ENCODE results near the gene P2RY14. TPM values are rescaled to one million over a fixed set of nuclear protein-coding genes. Genes with fewer than 3 reads are reported as not detected.
A peak's percentile ranks its signal among the peaks of the same experiment; 100 is the strongest.

Gene P2RY14
- total RNA-seq, 2 donors from 2014 or later, result 1.8 TPM; not detected in 1

GRCh38 chr3:151228666-151229040 lies 49.7 kb downstream of the P2RY14 start:
- 61 to 64% methylated on average over 1 of the region's 1 CpG for WGBS, 2 donors
- peaks cover 10% of the 10 kb centered on the region for H3K4me1 ChIP-seq
- DNase-seq (no peak), ATAC-seq (no peak)
- H3K27me3 ChIP-seq, result no peaks in the 10 kb centered on the region
- no peaks in the 10 kb centered on the region for H3K36me3 ChIP-seq (replicated peaks in 1 of 2; ENCODE audit: insufficient read depth in 1 of 2, low read depth in 2 of 2)
- TF ChIP-seq, protein P1, sequence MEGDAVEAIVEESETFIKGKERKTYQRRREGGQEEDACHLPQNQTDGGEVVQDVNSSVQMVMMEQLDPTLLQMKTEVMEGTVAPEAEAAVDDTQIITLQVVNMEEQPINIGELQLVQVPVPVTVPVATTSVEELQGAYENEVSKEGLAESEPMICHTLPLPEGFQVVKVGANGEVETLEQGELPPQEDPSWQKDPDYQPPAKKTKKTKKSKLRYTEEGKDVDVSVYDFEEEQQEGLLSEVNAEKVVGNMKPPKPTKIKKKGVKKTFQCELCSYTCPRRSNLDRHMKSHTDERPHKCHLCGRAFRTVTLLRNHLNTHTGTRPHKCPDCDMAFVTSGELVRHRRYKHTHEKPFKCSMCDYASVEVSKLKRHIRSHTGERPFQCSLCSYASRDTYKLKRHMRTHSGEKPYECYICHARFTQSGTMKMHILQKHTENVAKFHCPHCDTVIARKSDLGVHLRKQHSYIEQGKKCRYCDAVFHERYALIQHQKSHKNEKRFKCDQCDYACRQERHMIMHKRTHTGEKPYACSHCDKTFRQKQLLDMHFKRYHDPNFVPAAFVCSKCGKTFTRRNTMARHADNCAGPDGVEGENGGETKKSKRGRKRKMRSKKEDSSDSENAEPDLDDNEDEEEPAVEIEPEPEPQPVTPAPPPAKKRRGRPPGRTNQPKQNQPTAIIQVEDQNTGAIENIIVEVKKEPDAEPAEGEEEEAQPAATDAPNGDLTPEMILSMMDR (IDR thresholded peaks at IDR 0.05), result no peak
- TF ChIP-seq POLR2A (IDR thresholded peaks at IDR 0.05), result no peak
- H3K9me3 ChIP-seq, result no peaks in the 10 kb centered on the region
- H3K27ac ChIP-seq, result no peak overlapping the region
- intact Hi-C loops (cut with DNase I), result loop anchor here (5.0 kb wide), 1 partner anchor 59 kb away; no protein-coding TSS in a partner anchor
- no peak overlapping the region for H3K4me3 ChIP-seq

DNA sequence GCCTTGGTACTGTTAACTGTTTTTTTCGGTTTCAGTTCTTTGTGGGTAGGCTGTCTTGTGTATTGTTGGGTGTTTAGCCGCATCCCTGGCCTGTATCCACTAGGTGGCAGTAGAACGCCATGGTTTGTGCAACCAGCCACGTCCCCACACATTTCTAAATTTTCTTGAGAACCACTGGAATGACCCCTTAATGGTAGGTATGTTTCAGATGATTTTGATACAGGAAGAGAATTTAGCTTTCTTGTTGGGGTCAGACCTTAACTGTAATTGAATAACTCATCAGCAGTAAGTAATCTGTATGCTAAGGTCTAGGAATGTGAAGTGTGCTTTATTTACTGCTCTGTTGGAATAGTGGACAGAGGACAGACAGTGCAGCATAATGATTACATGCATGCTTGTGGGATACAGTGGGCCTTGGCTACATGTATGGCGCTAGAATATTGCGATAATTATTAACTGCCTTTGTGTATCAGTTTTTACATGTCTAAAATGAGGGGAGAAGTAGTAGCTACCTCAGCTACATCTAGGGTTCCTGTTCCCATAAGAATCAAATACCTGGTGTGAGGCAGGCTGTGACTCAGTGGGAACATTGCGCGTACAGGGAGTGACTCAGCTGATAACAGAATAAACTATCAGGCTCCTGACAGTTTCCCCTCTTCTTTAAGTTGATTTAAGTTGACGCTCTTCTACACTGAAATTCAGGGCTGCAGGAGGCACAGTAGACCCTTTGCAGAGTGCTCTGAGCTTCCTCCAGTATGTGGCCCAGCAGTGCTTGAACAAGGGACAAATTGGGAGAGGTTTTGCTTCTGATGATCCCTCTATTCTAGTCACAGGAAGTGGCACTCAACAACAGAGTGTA lies 50.3 kb downstream of the P2RY14 start:
- ATAC-seq, result peak; percentile 77
- Histone ChIP-seq H3K36me3 (replicated peaks in 1 of 2; ENCODE audit: insufficient read depth in 1 of 2, low read depth in 2 of 2) (no peaks in the 10 kb centered on the region), H3K27me3 (no peaks in the 10 kb centered on the region), H3K9me3 (no peaks in the 10 kb centered on the region), H3K4me3 (no peak overlapping the region), H3K27ac (no peak overlapping the region), H3K4me1 (peaks cover 10% of the 10 kb centered on the region)
- intact Hi-C loops (cut with DNase I), result loop anchor here (5.0 kb wide), 1 partner anchor 59 kb away; no protein-coding TSS in a partner anchor
- WGBS, 2 donors, result 23 to 27% methylated on average over 9 of the region's 9 CpGs
- no peak for TF ChIP-seq POLR2A (IDR thresholded peaks at IDR 0.05)
- TF ChIP-seq, protein P1 (IDR thresholded peaks at IDR 0.05), result peak; percentile 78 to 90 (median 88)
- DNase-seq, result peak; percentile 70 to 79 (median 74)

- ATAC-seq, result no peak
These were observed 51.0 kb downstream of the P2RY14 start for GRCh38 chr3:151227266-151227806.

DNA sequence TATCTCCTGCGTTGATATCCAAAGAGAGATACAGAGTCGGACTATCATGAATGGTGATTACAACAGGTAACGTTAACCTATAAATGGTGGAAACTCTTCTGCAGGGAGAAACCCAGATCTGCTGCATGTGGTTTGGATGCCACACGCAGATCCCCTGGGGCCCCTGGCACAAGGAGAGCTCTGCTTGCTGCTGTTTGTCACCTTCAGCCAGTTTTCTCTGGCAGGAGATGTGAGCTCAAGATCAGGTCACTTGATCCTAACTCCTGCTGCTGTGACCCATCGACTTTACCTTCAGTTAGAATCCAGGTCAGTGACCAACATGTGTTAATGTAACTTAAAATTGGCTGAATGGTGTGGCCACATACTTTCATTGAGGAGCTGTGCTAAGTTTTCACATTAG lies 51.5 kb downstream of the P2RY14 start:
- Histone ChIP-seq H3K9me3 (no peaks in the 10 kb centered on the region), H3K4me1 (peaks cover 10% of the 10 kb centered on the region), H3K4me3 (no peak overlapping the region), H3K27me3 (no peaks in the 10 kb centered on the region), H3K36me3 (replicated peaks in 1 of 2; ENCODE audit: insufficient read depth in 1 of 2, low read depth in 2 of 2) (no peaks in the 10 kb centered on the region), H3K27ac (no peak overlapping the region)
- WGBS, 2 donors, result 72 to 75% methylated on average over 5 of the region's 5 CpGs
- TF ChIP-seq, protein P1 (IDR thresholded peaks at IDR 0.05), result no peak
- no peak for TF ChIP-seq POLR2A (IDR thresholded peaks at IDR 0.05)
- DNase-seq (no peak), ATAC-seq (no peak)
- intact Hi-C loops (cut with DNase I), result loop anchor here (5.0 kb wide), 1 partner anchor 60 kb away; no protein-coding TSS in a partner anchor

More at GRCh38 chr3:151227266-151227806, 51.0 kb downstream of the P2RY14 start:
- H3K36me3 ChIP-seq (replicated peaks in 1 of 2; ENCODE audit: insufficient read depth in 1 of 2, low read depth in 2 of 2), result no peaks in the 10 kb centered on the region
- TF ChIP-seq, protein P1 (IDR thresholded peaks at IDR 0.05), result no peak
- TF ChIP-seq POLR2A (IDR thresholded peaks at IDR 0.05), result no peak
- no peaks in the 10 kb centered on the region for H3K9me3 ChIP-seq
- no peak overlapping the region for H3K27ac ChIP-seq
- no peaks in the 10 kb centered on the region for H3K27me3 ChIP-seq
- no peak overlapping the region for H3K4me3 ChIP-seq
- peaks cover 10% of the 10 kb centered on the region for H3K4me1 ChIP-seq
- no peak for DNase-seq
- WGBS, 2 donors, result 64 to 66% methylated on average over 6 of the region's 6 CpGs
- intact Hi-C loops (cut with DNase I), result loop anchor here (5.0 kb wide), 1 partner anchor 60 kb away; no protein-coding TSS in a partner anchor
